ENCODE results near the gene KCNG2.

DNA sequence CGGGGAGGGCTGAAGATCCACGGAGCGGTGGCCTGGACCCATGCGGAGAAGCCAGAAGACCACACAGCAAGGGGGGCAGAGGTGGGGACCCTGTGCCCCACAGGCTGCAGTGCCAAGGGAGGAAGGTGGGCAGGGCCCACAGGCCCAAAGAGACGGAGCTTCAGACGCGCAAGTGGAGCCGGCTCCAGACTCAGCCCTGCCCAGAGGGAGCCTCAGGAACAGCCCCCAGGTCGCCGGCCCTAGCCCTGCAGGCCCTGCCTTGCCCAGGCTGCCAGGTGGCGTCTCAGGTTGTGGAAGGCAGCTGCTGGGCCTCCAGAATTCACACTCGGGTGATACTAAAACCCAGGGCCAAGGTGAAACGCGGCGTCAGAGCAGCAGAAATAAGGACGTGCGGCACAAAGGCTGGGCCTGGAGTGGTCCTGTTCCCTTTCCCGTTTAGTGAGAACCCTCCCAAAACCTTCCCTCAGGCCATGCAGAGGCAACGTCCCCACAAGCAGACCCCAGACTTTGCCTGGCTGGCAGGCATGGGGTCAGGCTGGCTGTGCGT is 116.9 kb downstream of the KCNG2 start:
- TF ChIP-seq, protein P1, sequence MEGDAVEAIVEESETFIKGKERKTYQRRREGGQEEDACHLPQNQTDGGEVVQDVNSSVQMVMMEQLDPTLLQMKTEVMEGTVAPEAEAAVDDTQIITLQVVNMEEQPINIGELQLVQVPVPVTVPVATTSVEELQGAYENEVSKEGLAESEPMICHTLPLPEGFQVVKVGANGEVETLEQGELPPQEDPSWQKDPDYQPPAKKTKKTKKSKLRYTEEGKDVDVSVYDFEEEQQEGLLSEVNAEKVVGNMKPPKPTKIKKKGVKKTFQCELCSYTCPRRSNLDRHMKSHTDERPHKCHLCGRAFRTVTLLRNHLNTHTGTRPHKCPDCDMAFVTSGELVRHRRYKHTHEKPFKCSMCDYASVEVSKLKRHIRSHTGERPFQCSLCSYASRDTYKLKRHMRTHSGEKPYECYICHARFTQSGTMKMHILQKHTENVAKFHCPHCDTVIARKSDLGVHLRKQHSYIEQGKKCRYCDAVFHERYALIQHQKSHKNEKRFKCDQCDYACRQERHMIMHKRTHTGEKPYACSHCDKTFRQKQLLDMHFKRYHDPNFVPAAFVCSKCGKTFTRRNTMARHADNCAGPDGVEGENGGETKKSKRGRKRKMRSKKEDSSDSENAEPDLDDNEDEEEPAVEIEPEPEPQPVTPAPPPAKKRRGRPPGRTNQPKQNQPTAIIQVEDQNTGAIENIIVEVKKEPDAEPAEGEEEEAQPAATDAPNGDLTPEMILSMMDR (IDR thresholded peaks at IDR 0.05) = no peak
- no peak for TF ChIP-seq POLR2A (IDR thresholded peaks at IDR 0.05)
